Left ventricle myocardium inferior (tissue), 1 donor: ENCODE results near the gene TJP2. TPM values are rescaled to one million over a fixed set of nuclear protein-coding genes. Genes with fewer than 3 reads are reported as not detected.

Source experiments
- DNase-seq: peaks from one replicate; pipeline ENCODE4 v3.0.0-alpha.2; 2020
- H3K27ac ChIP-seq: fragments of 200-600 bp; replicated peaks from 2 replicates; pipeline ENCODE4 v1.8.0; 2021
- H3K27me3 ChIP-seq: fragments of 200-600 bp; 2 replicates; pipeline ENCODE4 v1.8.0; 2021; ENCODE audit warnings: low read depth
- H3K36me3 ChIP-seq: fragments of 200-600 bp; 2 replicates; pipeline ENCODE4 v1.8.0; 2021
- H3K4me1 ChIP-seq: fragments of 200-600 bp; 2 replicates; pipeline ENCODE4 v1.8.0; 2021
- H3K4me3 ChIP-seq: fragments of 200-600 bp; 2 replicates; pipeline ENCODE4 v1.8.0; 2021; ENCODE audit warnings: mild to moderate bottlenecking, moderate library complexity
- H3K9me3 ChIP-seq: fragments of 200-600 bp; replicated peaks from 2 replicates; pipeline ENCODE4 v1.8.0; 2021
- intact Hi-C: fragments of 100-400 bp; cut with micrococcal nuclease; formaldehyde crosslinking; loops from one replicate; pipeline ENCODE4 v1.11.0; 2022
- total RNA-seq: library from RNA; stranded (reverse); fragmentation: NEBNext Ultra II Directional; extraction: Animal tissue kit (Norgen Biotek cat#: 25700); gene quantifications from one replicate; pipeline ENCODE4 v1.2.1, GENCODE V29; 2021
- TF ChIP-seq, protein P1 (sequence below): fragments of 200-600 bp; IDR thresholded peaks from 2 replicates; pipeline ENCODE4 v1.8.0; 2021; ENCODE audit warnings: antibody characterized with exemption, mild to moderate bottlenecking, borderline replicate concordance
- donor health status: DM: no; HTN: yes; CAD: no; lungs with severe emphysema.

The TJP2 gene
- total RNA-seq, 1 donor from 2014 or later: 130 TPM

GRCh38 chr9:69165581-69165980, 8.5 kb upstream of the TJP2 start:
- Histone ChIP-seq H3K27ac (no peak overlapping the region), H3K9me3 (no peaks in the 10 kb centered on the region), H3K4me3 (no peak overlapping the region), H3K27me3 (no peaks in the 10 kb centered on the region), H3K36me3 (no peaks in the 10 kb centered on the region), H3K4me1 (peaks cover 4% of the 10 kb centered on the region)
- DNase-seq: no peak
- intact Hi-C loops: no loop called here
- TF ChIP-seq, protein P1, sequence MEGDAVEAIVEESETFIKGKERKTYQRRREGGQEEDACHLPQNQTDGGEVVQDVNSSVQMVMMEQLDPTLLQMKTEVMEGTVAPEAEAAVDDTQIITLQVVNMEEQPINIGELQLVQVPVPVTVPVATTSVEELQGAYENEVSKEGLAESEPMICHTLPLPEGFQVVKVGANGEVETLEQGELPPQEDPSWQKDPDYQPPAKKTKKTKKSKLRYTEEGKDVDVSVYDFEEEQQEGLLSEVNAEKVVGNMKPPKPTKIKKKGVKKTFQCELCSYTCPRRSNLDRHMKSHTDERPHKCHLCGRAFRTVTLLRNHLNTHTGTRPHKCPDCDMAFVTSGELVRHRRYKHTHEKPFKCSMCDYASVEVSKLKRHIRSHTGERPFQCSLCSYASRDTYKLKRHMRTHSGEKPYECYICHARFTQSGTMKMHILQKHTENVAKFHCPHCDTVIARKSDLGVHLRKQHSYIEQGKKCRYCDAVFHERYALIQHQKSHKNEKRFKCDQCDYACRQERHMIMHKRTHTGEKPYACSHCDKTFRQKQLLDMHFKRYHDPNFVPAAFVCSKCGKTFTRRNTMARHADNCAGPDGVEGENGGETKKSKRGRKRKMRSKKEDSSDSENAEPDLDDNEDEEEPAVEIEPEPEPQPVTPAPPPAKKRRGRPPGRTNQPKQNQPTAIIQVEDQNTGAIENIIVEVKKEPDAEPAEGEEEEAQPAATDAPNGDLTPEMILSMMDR: no peak

GRCh38 chr9:69168709-69169217, 5.3 kb upstream of the TJP2 start:
- Histone ChIP-seq H3K9me3 (no peaks in the 10 kb centered on the region), H3K4me1 (peaks cover 36% of the 10 kb centered on the region), H3K4me3 (no peak overlapping the region), H3K36me3 (no peaks in the 10 kb centered on the region), H3K27ac (no peak overlapping the region), H3K27me3 (no peaks in the 10 kb centered on the region)
- intact Hi-C loops: no loop called here
- no peak for DNase-seq
- TF ChIP-seq, protein P1: no peak

DNA sequence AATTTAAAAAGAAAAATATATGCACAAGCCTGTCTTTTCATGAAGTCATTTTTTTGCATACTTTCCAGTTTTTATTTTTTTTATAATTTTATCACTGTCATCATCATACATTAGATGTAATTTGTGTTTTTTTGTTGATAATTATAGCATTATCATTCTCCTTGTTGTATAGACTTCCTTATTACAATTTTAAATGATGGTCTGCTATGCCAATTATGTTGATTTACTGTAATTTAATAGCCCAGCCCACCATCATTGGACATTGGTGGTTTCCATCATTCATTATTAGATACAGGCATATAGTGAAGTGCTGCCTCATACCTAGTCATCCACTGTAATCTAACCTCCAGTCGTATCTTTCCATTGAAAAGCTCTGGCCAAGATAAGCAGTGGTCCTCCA, 3.8 kb upstream of the TJP2 start:
- intact Hi-C loops: no loop called here

DNA sequence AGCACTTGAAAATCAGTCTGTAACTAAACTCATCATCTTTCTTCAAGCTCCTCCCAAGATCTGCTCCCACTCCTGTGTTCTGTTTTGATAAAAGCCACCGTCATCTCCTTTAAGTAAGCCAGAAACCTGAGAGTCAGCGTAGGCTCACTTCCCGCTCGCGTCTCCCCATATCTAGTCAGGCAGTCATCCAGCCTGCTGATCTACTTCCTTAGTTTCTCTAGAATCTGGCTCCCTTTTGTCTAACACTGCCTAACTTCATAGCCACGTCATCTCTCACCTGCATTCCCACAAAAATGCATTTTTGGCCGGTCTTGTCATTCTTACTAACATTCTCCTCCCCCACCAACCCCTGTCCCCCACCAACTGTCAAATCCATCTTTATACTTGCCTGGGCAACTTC, 3.0 kb upstream of the TJP2 start:
- Histone ChIP-seq H3K9me3 (no peaks in the 10 kb centered on the region), H3K4me3 (no peak overlapping the region), H3K27me3 (no peaks in the 10 kb centered on the region), H3K4me1 (peaks cover 57% of the 10 kb centered on the region), H3K36me3 (no peaks in the 10 kb centered on the region), H3K27ac (peak overlapping the region; percentile 61)
- intact Hi-C loops: no loop called here
- DNase-seq: no peak
- TF ChIP-seq, protein P1: no peak

More for the DNA sequence above, 3.8 kb upstream of the TJP2 start:
- H3K9me3 ChIP-seq: no peaks in the 10 kb centered on the region
- DNase-seq: no peak
- peaks cover 49% of the 10 kb centered on the region for H3K4me1 ChIP-seq
- H3K4me3 ChIP-seq: no peak overlapping the region
- no peaks in the 10 kb centered on the region for H3K36me3 ChIP-seq
- H3K27ac ChIP-seq: peak overlapping the region; percentile 61
- H3K27me3 ChIP-seq: no peaks in the 10 kb centered on the region
- TF ChIP-seq, protein P1: no peak

GRCh38 chr9:69171517-69171916, 2.6 kb upstream of the TJP2 start:
- Histone ChIP-seq H3K36me3 (no peaks in the 10 kb centered on the region), H3K4me3 (no peak overlapping the region), H3K27ac (peak overlapping the region; percentile 61), H3K4me1 (peaks cover 62% of the 10 kb centered on the region), H3K27me3 (no peaks in the 10 kb centered on the region), H3K9me3 (no peaks in the 10 kb centered on the region)
- TF ChIP-seq, protein P1: no peak
- no peak for DNase-seq
- intact Hi-C loops: no loop called here

DNA sequence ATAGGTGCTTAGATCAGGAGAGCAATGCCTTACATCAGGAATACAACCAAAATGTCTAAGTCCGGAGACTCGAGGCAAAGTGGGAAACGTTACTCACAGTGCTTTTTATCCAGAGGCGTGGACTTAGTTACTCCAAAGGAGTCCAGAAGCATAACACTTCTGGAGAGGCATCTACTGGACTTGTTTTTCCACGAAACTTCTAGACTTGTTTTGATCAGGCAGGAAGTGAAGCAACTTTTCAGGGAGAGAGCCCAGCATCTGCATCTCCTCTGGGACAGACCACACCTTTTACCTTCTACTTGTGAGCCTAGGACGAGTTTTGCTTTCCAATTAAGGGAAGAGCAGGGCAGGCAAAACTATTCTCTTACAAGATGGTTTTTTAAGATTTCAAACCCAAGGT, 1.2 kb upstream of the TJP2 start:
- H3K9me3 ChIP-seq: no peaks in the 10 kb centered on the region
- H3K27ac ChIP-seq: peak overlapping the region; percentile 94
- H3K27me3 ChIP-seq: no peaks in the 10 kb centered on the region
- TF ChIP-seq, protein P1: no peak
- H3K36me3 ChIP-seq: no peaks in the 10 kb centered on the region
- DNase-seq: no peak
- peak overlapping the region; percentile 79 for H3K4me3 ChIP-seq
- peaks cover 76% of the 10 kb centered on the region for H3K4me1 ChIP-seq
- intact Hi-C loops: no loop called here
